Upper lobe of left lung (tissue), 4 donors: ENCODE measurements around the gene STON2.

ENCODE experiments used
- CTCF ChIP-seq, 6 experiments: fragments of 450-650 bp in 4 of 6; fragments of 200-600 bp in 2 of 6; sonication (generic) in 2 of 6; IDR thresholded peaks; one replicate each; pipeline ENCODE4 v1.5.1; 2016 to 2019; ENCODE audit warnings: antibody characterized with exemption in 6 of 6
- EP300 ChIP-seq, 4 donors: sonication (generic); formaldehyde crosslinking; IDR thresholded peaks; one replicate each; pipeline ENCODE4 v1.5.1; 2017; ENCODE audit warnings: antibody characterized with exemption in 4 of 4, control low read depth in 2 of 4

- TF ChIP-seq CTCF (IDR thresholded peaks at IDR 0.05): no peak
- no peak for TF ChIP-seq EP300 (IDR thresholded peaks at IDR 0.05)
These were observed 166.5 kb downstream of the STON2 start for GRCh38 chr14:81233615-81234014.
